Measurements from ENCODE around the gene TMEM72. TPM values are rescaled to one million over a fixed set of nuclear protein-coding genes. Genes with fewer than 3 reads are reported as not detected.

Gene TMEM72
- total RNA-seq, 1 donor from 2014 or later: not detected

DNA sequence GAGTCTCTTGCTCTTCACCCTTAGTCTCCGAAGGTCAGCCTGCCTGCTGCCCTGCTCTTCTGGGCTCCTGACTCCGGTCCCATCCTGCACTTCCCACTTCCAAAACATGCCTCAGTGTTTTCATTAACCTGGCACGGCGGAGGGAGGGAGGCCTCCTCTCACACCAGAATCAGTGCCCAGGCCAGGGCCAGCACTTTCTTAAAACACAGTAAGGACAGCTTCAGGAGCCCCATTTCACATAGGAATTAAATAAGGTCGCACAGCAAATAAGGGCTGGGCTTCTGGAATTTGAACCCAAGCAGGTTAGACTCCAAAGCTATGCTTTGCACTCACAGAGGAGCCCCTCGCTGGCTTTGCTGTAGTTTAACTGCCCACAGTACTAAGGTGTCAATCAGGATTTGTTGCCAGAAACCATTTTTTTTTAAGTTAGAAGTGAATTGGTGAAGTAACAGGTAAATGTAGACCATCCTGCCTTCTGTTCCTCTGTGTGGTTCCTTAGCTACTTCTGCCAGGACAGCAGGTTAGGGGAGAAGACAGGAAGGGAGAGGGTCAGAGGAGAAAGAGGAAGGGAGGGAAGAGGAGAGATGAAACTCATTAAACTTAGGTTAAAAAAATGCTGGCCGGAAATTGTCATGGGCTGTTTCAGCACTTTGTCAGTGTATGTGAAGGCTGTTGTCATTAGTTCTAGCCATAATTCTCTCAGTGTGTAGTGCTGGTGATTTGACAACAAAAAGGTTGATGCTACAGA is 49.5 kb downstream of the TMEM72 start:
- TF ChIP-seq, protein P1, sequence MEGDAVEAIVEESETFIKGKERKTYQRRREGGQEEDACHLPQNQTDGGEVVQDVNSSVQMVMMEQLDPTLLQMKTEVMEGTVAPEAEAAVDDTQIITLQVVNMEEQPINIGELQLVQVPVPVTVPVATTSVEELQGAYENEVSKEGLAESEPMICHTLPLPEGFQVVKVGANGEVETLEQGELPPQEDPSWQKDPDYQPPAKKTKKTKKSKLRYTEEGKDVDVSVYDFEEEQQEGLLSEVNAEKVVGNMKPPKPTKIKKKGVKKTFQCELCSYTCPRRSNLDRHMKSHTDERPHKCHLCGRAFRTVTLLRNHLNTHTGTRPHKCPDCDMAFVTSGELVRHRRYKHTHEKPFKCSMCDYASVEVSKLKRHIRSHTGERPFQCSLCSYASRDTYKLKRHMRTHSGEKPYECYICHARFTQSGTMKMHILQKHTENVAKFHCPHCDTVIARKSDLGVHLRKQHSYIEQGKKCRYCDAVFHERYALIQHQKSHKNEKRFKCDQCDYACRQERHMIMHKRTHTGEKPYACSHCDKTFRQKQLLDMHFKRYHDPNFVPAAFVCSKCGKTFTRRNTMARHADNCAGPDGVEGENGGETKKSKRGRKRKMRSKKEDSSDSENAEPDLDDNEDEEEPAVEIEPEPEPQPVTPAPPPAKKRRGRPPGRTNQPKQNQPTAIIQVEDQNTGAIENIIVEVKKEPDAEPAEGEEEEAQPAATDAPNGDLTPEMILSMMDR (IDR thresholded peaks at IDR 0.05): no peak
- CTCF ChIA-PET: interaction anchor here (1.2 to 9.5 kb wide), 2 partner anchors 15 to 27 kb away, joined by 3 to 60 read pairs; no protein-coding TSS in a partner anchor

DNA sequence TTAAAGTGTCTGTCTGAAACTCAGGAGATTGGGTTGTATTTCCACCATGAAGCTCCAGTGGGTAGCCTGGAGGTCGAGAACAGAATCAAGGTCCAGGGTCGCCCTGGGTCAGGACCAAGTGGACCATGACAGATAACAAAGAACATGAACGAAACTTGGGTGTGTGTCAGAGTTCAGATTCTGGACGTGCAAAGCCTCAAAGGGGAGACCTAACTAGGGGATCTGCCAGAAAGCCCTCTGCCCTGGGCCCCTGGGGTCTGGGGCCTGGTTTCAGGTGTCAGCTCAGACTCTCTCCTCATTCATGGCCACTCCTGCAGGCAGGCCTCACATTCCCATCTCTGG is 50.1 kb downstream of the TMEM72 start:
- Mint-ChIP-seq H3K4me3 (peak overlapping the region; percentile 29), H3K27ac (no peak overlapping the region)

More for the DNA sequence above, 49.5 kb downstream of the TMEM72 start:
- Mint-ChIP-seq H3K4me3 (peak overlapping the region; percentile 85), H3K36me3 (ENCODE audit: low read depth) (peaks cover 12% of the 10 kb centered on the region), H3K27ac (no peak overlapping the region), H3K27me3 (no peaks in the 10 kb centered on the region), H3K4me1 (peaks cover 62% of the 10 kb centered on the region), H3K9me3 (peaks cover 3% of the 10 kb centered on the region)
- ATAC-seq (ENCODE audit: low read depth): no peak
- no peak for DNase-seq
- POLR2A ChIA-PET: no interaction called here
- intact Hi-C loops (cut with micrococcal nuclease): no loop called here

DNA sequence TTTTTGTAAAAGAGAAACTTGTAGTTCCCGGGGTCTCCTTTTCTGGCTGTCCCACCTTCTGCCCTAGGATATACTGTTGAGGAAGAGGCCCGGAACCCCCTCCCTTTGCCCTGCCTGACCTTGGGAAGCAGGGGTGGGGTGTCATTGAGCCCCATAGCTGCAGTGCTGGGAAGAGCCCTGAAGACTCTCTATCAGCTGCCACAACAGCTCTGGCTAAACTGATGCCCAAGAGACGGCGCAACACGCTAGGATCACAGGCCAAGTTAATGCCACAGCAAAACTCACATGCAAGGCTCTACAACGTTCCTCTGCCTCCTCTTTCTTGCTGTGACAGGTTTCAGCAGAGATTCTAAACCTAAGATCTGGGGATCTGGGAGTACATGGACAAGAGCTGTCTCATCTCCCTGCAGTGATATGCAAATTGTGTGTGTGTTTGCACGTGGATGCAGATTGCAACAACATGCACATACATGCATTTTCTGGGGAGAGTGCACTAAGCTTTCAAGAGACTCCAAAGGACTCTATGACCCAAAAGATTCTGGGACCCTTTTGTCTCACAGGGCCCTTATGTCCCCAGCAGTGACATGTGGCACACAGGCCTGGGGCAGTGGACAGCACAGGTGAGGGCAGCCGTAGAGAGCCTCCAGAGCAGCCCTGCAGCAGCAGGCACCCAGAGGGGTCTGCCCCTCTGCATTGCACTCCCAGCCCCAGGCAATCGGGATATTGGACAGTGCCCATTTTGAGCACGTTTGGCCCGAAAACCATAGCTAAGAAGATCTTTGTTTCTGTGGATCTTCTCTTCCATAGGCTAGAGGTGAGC is 51.0 kb downstream of the TMEM72 start:
- Mint-ChIP-seq H3K9me3 (no peaks in the 10 kb centered on the region), H3K4me1 (peaks cover 74% of the 10 kb centered on the region), H3K27me3 (no peaks in the 10 kb centered on the region), H3K36me3 (ENCODE audit: low read depth) (no peaks in the 10 kb centered on the region), H3K27ac (no peak overlapping the region), H3K4me3 (no peak overlapping the region)
- ATAC-seq (ENCODE audit: low read depth) (no peak), DNase-seq (no peak)
- intact Hi-C loops (cut with micrococcal nuclease): no loop called here
- TF ChIP-seq, protein P1 (IDR thresholded peaks at IDR 0.05): no peak
- CTCF ChIA-PET: interaction anchor here (1.2 to 9.5 kb wide), 3 partner anchors 11 to 29 kb away, joined by 3 to 60 read pairs (median 7); no protein-coding TSS in a partner anchor
- POLR2A ChIA-PET: interaction anchor here (2.4 kb wide), 1 partner anchor 11 kb away, joined by 20 read pairs; no protein-coding TSS in a partner anchor

More for the DNA sequence above, 50.1 kb downstream of the TMEM72 start:
- DNase-seq (no peak), ATAC-seq (ENCODE audit: low read depth) (no peak)
- H3K4me1 Mint-ChIP-seq: peaks cover 67% of the 10 kb centered on the region
- H3K27me3 Mint-ChIP-seq: no peaks in the 10 kb centered on the region
- H3K36me3 Mint-ChIP-seq (ENCODE audit: low read depth): peaks cover 6% of the 10 kb centered on the region
- ChIA-PET CTCF (interaction anchor here (1.2 to 9.5 kb wide), 2 partner anchors 15 to 28 kb away, joined by 3 to 60 read pairs; no protein-coding TSS in a partner anchor), POLR2A (no interaction called here)
- H3K9me3 Mint-ChIP-seq: peaks cover 3% of the 10 kb centered on the region
- TF ChIP-seq, protein P1 (IDR thresholded peaks at IDR 0.05): no peak
- intact Hi-C loops (cut with micrococcal nuclease): no loop called here

DNA sequence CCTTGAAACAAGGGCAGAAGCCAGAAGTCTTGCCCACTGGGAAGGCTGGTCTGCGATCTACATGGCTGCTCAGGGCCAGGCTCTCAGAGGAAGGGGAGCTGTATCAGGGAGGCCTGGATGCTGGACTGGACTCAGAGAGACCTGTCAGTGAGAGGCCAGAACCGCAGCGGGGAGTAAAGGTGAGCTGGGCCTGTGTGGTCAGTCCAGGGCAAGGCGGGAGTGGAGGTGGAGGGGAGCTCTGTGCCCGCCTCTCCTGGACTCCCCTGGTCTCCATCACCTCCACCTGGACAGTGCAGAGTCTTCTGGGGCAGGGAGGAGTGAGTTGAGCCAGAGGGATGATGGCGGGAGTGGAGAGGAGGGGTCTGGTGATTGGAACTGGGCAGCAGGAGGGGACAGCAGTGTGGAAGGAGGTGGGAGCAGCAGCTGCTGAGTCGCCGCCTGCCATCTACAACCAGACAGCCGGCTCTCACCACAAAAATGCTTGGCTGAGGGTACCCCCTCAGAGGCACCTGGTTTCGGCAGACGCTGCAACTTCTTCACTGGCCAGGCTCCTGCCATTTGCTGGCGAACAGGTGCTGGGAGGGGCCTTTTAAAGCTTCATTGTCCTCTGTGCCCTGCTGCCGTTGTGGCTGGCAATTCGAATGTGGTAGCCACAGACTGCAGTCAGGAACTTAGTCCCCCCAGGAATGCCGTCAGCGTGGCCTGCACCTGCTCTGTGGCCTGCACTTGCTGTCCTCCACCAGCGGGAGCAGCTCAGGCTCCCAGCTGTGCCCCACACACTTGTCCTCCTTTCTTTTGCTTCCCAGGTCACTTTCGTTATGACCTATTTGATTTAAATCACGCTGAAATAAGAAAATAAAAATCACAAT is 52.0 kb downstream of the TMEM72 start:
- H3K36me3 Mint-ChIP-seq (ENCODE audit: low read depth): no peaks in the 10 kb centered on the region
- H3K4me1 Mint-ChIP-seq: peaks cover 79% of the 10 kb centered on the region
- H3K27ac Mint-ChIP-seq: peak overlapping the region; percentile 68

More for the DNA sequence above, 52.0 kb downstream of the TMEM72 start:
- no peaks in the 10 kb centered on the region for H3K27me3 Mint-ChIP-seq
- CTCF ChIA-PET: interaction anchor here (1.3 to 9.5 kb wide), 3 partner anchors 10 to 30 kb away, joined by 7 to 60 read pairs (median 7); no protein-coding TSS in a partner anchor
- H3K4me3 Mint-ChIP-seq: peak overlapping the region; percentile 58
- POLR2A ChIA-PET: interaction anchor here (1.6 to 2.4 kb wide), 3 partner anchors 11 to 38 kb away, joined by 5 to 20 read pairs (median 7); partner anchors contain the start of gene ZNF22
- intact Hi-C loops (cut with micrococcal nuclease): loop anchor here (1.0 kb wide), 1 partner anchor 12 kb away; no protein-coding TSS in a partner anchor
- H3K9me3 Mint-ChIP-seq: no peaks in the 10 kb centered on the region
- DNase-seq: no peak
- TF ChIP-seq, protein P1 (IDR thresholded peaks at IDR 0.05): no peak
- no peak for ATAC-seq (ENCODE audit: low read depth)

Measured in activated B cell treated with CpG ODN at 0.5 μM for 24 hours (primary cell).